HEK293 (cell line): ENCODE results near the gene DSCAML1.

ENCODE experiments used
- CTCF ChIA-PET: fragments of 350-600 bp; formaldehyde crosslinking; extraction: SDS; loops from one replicate; lab custom pipeline; 2021; ENCODE audit warnings: antibody characterized with exemption; lab: Yijun Ruan, JAX
- POLR2A ChIA-PET: fragments of 300-600 bp; formaldehyde crosslinking; extraction: SDS; loops from one replicate; lab custom pipeline; 2020; ENCODE audit warnings: antibody characterized with exemption, inconsistent platforms; lab: Yijun Ruan, JAX
- H3K27ac ChIP-seq: fragments of 200-500 bp; sonication (Bioruptor generic); 2 replicates; pipeline ENCODE4 v1.5.1; 2014; ENCODE audit warnings: low read depth, low read length, control low read depth, inconsistent platforms; ENCODE audit errors: extremely low read depth
- H3K36me3 ChIP-seq, 2 experiments: fragments of 200-500 bp in 1 of 2; sonication (Bioruptor generic) in 1 of 2; 1 replicate in 1 of 2; 2 replicates in 1 of 2; pipeline ENCODE4 v1.5.1; 2014 to 2017; ENCODE audit warnings: inconsistent platforms in 2 of 2, low read length in 2 of 2; ENCODE audit not compliant: control insufficient read depth in 2 of 2, insufficient read depth in 1 of 2
- H3K4me1 ChIP-seq: fragments of 200-500 bp; sonication (Bioruptor generic); 2 replicates; pipeline ENCODE4 v1.5.1; 2014; ENCODE audit warnings: mild to moderate bottlenecking, low read length, inconsistent platforms; ENCODE audit not compliant: control insufficient read depth, insufficient read depth
- H3K4me3 ChIP-seq: 2 replicates; pipeline ENCODE4 v1.5.1; 2011; ENCODE audit warnings: low read depth, mild to moderate bottlenecking, control low read depth, low read length, moderate library complexity
- H3K9me3 ChIP-seq: fragments of 200-500 bp; sonication (Bioruptor generic); 2 replicates; pipeline ENCODE4 v1.5.1; 2014; ENCODE audit warnings: low read depth, low read length, inconsistent platforms; ENCODE audit not compliant: control insufficient read depth, insufficient read depth
- GLIS1 ChIP-seq: fragments of 450-650 bp; formaldehyde crosslinking; IDR thresholded peaks from 2 replicates; pipeline ENCODE4 v1.5.1; 2016; ENCODE audit warnings: missing biosample characterization, missing genetic modification characterization
- HOXA7 ChIP-seq: sonication (generic); formaldehyde crosslinking; IDR thresholded peaks from 2 replicates; pipeline ENCODE4 v1.8.1; 2022; ENCODE audit warnings: missing genetic modification reagents, borderline replicate concordance
- MEIS1 ChIP-seq: sonication (generic); formaldehyde crosslinking; IDR thresholded peaks from 2 replicates; pipeline ENCODE4 v1.8.1; 2022; ENCODE audit warnings: missing genetic modification reagents, mild to moderate bottlenecking, borderline replicate concordance
- REPIN1 ChIP-seq: fragments of 450-650 bp; formaldehyde crosslinking; IDR thresholded peaks from 2 replicates; pipeline ENCODE4 v1.5.1; 2017; ENCODE audit warnings: missing biosample characterization, missing genetic modification characterization, low read depth
- ZBTB26 ChIP-seq: fragments of 450-650 bp; formaldehyde crosslinking; optimal IDR thresholded peaks from 2 replicates; pipeline ENCODE3; 2016; ENCODE audit warnings: missing biosample characterization, mild to moderate bottlenecking, missing genetic modification characterization
- ZBTB7A ChIP-seq: fragments of 450-650 bp; formaldehyde crosslinking; IDR thresholded peaks from 2 replicates; pipeline ENCODE4 v1.5.1; 2016; ENCODE audit warnings: low read depth, missing biosample characterization, missing genetic modification characterization
- ZNF148 ChIP-seq: fragments of 450-650 bp; formaldehyde crosslinking; IDR thresholded peaks from 2 replicates; pipeline ENCODE4 v1.5.0; 2017; ENCODE audit warnings: missing biosample characterization, missing genetic modification characterization, borderline replicate concordance
- ZNF157 ChIP-seq: fragments of 450-650 bp; formaldehyde crosslinking; IDR thresholded peaks from 2 replicates; pipeline ENCODE4 v1.5.1; 2016; ENCODE audit warnings: missing biosample characterization, missing genetic modification characterization
- ZNF16 ChIP-seq: fragments of 450-650 bp; formaldehyde crosslinking; IDR thresholded peaks from 2 replicates; pipeline ENCODE4 v1.5.1; 2016; ENCODE audit warnings: low read depth, missing biosample characterization, missing genetic modification characterization
- ZNF2 ChIP-seq: fragments of 450-650 bp; formaldehyde crosslinking; IDR thresholded peaks from 2 replicates; pipeline ENCODE4 v1.5.1; 2016; ENCODE audit warnings: missing biosample characterization, missing genetic modification characterization
- ZNF239 ChIP-seq: fragments of 450-650 bp; formaldehyde crosslinking; IDR thresholded peaks from 2 replicates; pipeline ENCODE4 v1.5.1; 2016; ENCODE audit warnings: missing biosample characterization, missing genetic modification characterization
- ZNF248 ChIP-seq: fragments of 450-650 bp; formaldehyde crosslinking; IDR thresholded peaks from 2 replicates; pipeline ENCODE4 v1.5.1; 2017; ENCODE audit warnings: missing biosample characterization, missing genetic modification characterization
- ZNF341 ChIP-seq: fragments of 450-650 bp; formaldehyde crosslinking; IDR thresholded peaks from 2 replicates; pipeline ENCODE4; 2016; ENCODE audit warnings: low read depth, missing biosample characterization, missing genetic modification characterization
- ZNF391 ChIP-seq: fragments of 450-650 bp; formaldehyde crosslinking; IDR thresholded peaks from 2 replicates; pipeline ENCODE4 v1.5.1; 2016; ENCODE audit warnings: low read depth, missing biosample characterization, missing genetic modification characterization, borderline replicate concordance
- ZNF416 ChIP-seq: fragments of 450-650 bp; formaldehyde crosslinking; IDR thresholded peaks from 2 replicates; pipeline ENCODE4 v1.5.1; 2016; ENCODE audit warnings: missing biosample characterization, missing genetic modification characterization
- ZNF510 ChIP-seq: fragments of 450-650 bp; formaldehyde crosslinking; IDR thresholded peaks from 2 replicates; pipeline ENCODE4 v1.5.1; 2018; ENCODE audit warnings: mild to moderate bottlenecking, missing genetic modification characterization, missing biosample characterization; ENCODE audit not compliant: insufficient replicate concordance
- ZNF76 ChIP-seq: fragments of 450-650 bp; formaldehyde crosslinking; IDR thresholded peaks from 2 replicates; pipeline ENCODE4; 2016; ENCODE audit warnings: low read depth, missing biosample characterization, missing genetic modification characterization, borderline replicate concordance
- ZNF768 ChIP-seq: fragments of 450-650 bp; formaldehyde crosslinking; IDR thresholded peaks from 2 replicates; pipeline ENCODE4 v1.5.1; 2018; ENCODE audit warnings: missing biosample characterization, mild to moderate bottlenecking, missing genetic modification characterization
- ZNF776 ChIP-seq: fragments of 450-650 bp; formaldehyde crosslinking; IDR thresholded peaks from 2 replicates; pipeline ENCODE4 v1.5.0; 2017; ENCODE audit warnings: missing biosample characterization, missing genetic modification characterization, borderline replicate concordance
- TF ChIP-seq, protein P1 (sequence below): fragments of 450-650 bp; formaldehyde crosslinking; IDR thresholded peaks from 2 replicates; pipeline ENCODE4 v1.5.1; 2016; ENCODE audit warnings: missing biosample characterization, missing genetic modification characterization
- TF ChIP-seq, protein P2 (sequence below): fragments of 450-650 bp; formaldehyde crosslinking; IDR thresholded peaks from 2 replicates; pipeline ENCODE4 v1.5.1; 2017; ENCODE audit warnings: missing biosample characterization, missing genetic modification characterization
- TF ChIP-seq, protein P3 (sequence below): fragments of 450-650 bp; formaldehyde crosslinking; IDR thresholded peaks from 2 replicates; pipeline ENCODE4; 2016; ENCODE audit warnings: missing biosample characterization, missing genetic modification characterization

Gene DSCAML1

DNA sequence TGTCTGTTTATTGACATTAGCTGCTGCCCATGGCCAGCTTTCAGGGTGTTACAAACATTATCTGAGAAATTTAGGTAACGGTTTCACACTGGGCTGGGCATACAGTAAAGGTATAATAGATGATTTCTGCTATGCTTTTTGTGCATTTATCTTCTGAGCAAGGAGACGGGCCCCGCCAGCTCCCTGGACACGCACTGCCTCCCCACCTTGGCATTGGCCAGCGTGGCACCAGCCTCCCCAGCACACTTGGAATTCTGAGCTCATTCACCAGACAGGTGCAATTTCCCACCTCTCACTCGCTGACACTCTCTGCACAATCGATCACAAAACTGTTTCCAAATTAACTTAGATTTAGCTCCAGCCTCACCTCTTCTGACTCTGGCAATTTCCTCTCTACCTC, 246.6 kb downstream of the DSCAML1 start (continued):
- TF ChIP-seq, protein P1, sequence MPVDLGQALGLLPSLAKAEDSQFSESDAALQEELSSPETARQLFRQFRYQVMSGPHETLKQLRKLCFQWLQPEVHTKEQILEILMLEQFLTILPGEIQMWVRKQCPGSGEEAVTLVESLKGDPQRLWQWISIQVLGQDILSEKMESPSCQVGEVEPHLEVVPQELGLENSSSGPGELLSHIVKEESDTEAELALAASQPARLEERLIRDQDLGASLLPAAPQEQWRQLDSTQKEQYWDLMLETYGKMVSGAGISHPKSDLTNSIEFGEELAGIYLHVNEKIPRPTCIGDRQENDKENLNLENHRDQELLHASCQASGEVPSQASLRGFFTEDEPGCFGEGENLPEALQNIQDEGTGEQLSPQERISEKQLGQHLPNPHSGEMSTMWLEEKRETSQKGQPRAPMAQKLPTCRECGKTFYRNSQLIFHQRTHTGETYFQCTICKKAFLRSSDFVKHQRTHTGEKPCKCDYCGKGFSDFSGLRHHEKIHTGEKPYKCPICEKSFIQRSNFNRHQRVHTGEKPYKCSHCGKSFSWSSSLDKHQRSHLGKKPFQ (tag by site-specific recombination), result no peak
- TF ChIP-seq ZBTB26 (tag by site-specific recombination) (no peak), ZNF776 (tag by site-specific recombination) (no peak)
- TF ChIP-seq, all 188 proteins: peak for 0

DNA sequence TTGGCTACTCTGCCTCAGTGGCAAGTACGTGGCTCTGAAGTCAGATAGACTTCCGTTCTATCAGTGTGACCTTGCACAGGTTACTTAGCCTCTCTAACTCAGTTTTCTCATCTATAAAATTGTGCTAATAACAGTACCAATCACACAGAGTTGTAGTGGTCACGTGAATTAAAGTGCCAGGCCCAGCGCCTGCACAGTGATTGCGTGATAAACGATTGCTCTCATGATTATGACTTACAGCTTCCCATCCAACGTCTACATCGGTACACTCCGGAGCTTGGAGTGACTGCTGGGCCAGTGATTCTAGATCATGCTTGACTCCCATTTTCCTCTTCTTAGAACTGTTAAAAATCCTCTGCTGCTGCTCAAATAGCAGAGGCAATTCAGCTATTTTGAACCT, 247.6 kb downstream of the DSCAML1 start:
- CTCF ChIA-PET, result interaction anchor here (0.6 to 1.2 kb wide), 2 partner anchors 123 to 259 kb away, joined by 3 to 5 read pairs; no protein-coding TSS in a partner anchor

More for the DNA sequence above, 247.6 kb downstream of the DSCAML1 start:
- no peak overlapping the region for H3K27ac ChIP-seq
- no peak overlapping the region for H3K4me3 ChIP-seq
- POLR2A ChIA-PET, result no interaction called here
- H3K4me1 ChIP-seq, result no peaks in the 10 kb centered on the region
- no peak for TF ChIP-seq ZNF16 (tag by site-specific recombination)
- TF ChIP-seq ZNF239 (tag by site-specific recombination), result no peak
- TF ChIP-seq GLIS1 (tag by site-specific recombination), result no peak
- TF ChIP-seq, protein P2, sequence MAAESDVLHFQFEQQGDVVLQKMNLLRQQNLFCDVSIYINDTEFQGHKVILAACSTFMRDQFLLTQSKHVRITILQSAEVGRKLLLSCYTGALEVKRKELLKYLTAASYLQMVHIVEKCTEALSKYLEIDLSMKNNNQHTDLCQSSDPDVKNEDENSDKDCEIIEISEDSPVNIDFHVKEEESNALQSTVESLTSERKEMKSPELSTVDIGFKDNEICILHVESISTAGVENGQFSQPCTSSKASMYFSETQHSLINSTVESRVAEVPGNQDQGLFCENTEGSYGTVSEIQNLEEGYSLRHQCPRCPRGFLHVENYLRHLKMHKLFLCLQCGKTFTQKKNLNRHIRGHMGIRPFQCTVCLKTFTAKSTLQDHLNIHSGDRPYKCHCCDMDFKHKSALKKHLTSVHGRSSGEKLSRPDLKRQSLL (tag by site-specific recombination), result no peak
- TF ChIP-seq HOXA7 (CRISPR knock-in tag), result no peak
- no peak for TF ChIP-seq ZNF341 (tag by site-specific recombination)
- no peak for TF ChIP-seq ZNF248 (tag by site-specific recombination)
- no peak for TF ChIP-seq ZBTB7A (tag by site-specific recombination)
- no peak for TF ChIP-seq ZNF391
- no peak for TF ChIP-seq ZNF76 (tag by site-specific recombination)
- TF ChIP-seq ZNF510 (tag by site-specific recombination), result no peak
- no peak for TF ChIP-seq ZNF768 (tag by site-specific recombination)
- TF ChIP-seq REPIN1, result no peak
- TF ChIP-seq, protein P3, sequence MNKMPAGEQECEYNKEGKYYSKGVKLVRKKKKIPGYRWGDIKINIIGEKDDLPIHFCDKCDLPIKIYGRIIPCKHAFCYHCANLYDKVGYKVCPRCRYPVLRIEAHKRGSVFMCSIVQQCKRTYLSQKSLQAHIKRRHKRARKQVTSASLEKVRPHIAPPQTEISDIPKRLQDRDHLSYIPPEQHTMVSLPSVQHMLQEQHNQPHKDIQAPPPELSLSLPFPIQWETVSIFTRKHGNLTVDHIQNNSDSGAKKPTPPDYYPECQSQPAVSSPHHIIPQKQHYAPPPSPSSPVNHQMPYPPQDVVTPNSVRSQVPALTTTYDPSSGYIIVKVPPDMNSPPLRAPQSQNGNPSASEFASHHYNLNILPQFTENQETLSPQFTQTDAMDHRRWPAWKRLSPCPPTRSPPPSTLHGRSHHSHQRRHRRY (tag by site-specific recombination), result no peak
- no peak for TF ChIP-seq MEIS1 (CRISPR knock-in tag)
- TF ChIP-seq ZNF2 (tag by site-specific recombination), result no peak
- TF ChIP-seq ZNF148 (tag by site-specific recombination), result no peak
- TF ChIP-seq ZNF416 (tag by site-specific recombination), result no peak
- no peak for TF ChIP-seq ZNF157 (tag by site-specific recombination)
- no peaks in the 10 kb centered on the region for H3K9me3 ChIP-seq
- no peaks in the 10 kb centered on the region for H3K36me3 ChIP-seq
